ENCODE data around the gene KIF26A.

DNA sequence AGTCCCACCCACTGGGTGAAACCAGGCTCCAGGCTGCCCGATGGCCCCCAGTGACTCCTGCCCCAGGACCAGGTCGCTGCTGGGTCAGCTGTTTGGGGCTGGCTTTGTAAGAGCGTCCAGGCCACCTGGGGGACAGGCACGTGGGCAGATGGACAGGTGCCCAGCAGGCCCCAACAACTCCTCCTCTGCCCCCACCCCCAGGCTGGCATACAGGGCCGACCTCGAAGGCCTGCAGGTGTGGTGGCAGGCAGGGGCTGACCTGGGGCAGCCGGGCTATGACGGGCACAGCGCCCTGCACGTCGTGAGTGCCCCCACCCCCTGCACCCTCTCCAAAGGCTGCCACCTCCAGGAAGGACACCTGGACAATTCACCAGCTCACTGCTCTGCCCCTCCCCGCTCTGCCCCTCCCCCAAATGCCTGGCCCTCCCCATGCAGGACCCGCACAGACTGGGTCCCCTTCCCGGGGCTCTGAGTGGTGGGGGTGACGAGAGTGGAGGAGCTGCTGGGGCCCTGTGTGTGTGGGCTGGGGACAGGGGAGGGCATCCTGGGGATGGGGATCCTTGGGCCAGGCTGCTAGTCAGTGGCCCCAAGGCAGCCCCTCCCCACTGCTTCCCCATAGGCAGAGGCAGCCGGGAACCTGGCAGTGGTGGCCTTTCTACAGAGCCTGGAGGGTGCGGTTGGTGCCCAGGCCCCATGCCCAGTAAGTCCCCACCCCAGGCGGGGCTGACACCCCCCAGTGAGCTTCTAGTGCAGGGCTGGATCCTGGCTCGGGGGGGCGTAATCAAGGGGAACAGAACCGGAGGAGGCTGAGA is 26.9 kb upstream of the KIF26A start:
- TF ChIP-seq, protein P1, sequence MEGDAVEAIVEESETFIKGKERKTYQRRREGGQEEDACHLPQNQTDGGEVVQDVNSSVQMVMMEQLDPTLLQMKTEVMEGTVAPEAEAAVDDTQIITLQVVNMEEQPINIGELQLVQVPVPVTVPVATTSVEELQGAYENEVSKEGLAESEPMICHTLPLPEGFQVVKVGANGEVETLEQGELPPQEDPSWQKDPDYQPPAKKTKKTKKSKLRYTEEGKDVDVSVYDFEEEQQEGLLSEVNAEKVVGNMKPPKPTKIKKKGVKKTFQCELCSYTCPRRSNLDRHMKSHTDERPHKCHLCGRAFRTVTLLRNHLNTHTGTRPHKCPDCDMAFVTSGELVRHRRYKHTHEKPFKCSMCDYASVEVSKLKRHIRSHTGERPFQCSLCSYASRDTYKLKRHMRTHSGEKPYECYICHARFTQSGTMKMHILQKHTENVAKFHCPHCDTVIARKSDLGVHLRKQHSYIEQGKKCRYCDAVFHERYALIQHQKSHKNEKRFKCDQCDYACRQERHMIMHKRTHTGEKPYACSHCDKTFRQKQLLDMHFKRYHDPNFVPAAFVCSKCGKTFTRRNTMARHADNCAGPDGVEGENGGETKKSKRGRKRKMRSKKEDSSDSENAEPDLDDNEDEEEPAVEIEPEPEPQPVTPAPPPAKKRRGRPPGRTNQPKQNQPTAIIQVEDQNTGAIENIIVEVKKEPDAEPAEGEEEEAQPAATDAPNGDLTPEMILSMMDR (IDR thresholded peaks at IDR 0.05): no peak
- no peak for TF ChIP-seq POLR2AphosphoS5 (IDR thresholded peaks at IDR 0.05)
- TF ChIP-seq POLR2A (IDR thresholded peaks at IDR 0.05; ENCODE audit: low read depth): no peak

Data from esophagus muscularis mucosa (tissue), 3 donors.